Measurements from ENCODE around the gene METAP2. TPM values are rescaled to one million over a fixed set of nuclear protein-coding genes. Genes with fewer than 3 reads are reported as not detected.
A peak's percentile ranks its signal among the peaks of the same experiment; 100 is the strongest.

Gene METAP2
- total and polyA plus RNA-seq, 2 donors (not counting 3 experiments of a cell fraction or from before 2014, with no cell fraction given), result 28.5 to 105 TPM

- Histone ChIP-seq H3K27ac (ENCODE audit: insufficient read depth, low read depth, low read length) (no peak overlapping the region), H4K20me1 (replicated peaks; ENCODE audit: control insufficient read depth, extremely low read depth, insufficient read depth, low read length) (no peaks in the 10 kb centered on the region), H3K9me3 (replicated peaks; ENCODE audit: control insufficient read depth, insufficient read depth, low read length) (peaks cover 2% of the 10 kb centered on the region), H2AFZ (ENCODE audit: low read depth, low read length) (peak overlapping the region; percentile 96), H3K9me1 (replicated peaks; ENCODE audit: control insufficient read depth, extremely low read depth, insufficient read depth, low read length) (no peaks in the 10 kb centered on the region), H3K9ac (replicated peaks; ENCODE audit: extremely low read depth, insufficient read depth, low read length) (peak overlapping the region; percentile 58), H3K4me2 (ENCODE audit: insufficient read depth, low read length) (peak overlapping the region; percentile 87), H3K79me2 (ENCODE audit: control insufficient read depth, insufficient read depth, low read length) (no peaks in the 10 kb centered on the region), H3K36me3 (ENCODE audit: control insufficient read depth in 2 of 2, extremely low read depth in 1 of 2, insufficient read depth in 2 of 2, low read length in 2 of 2) (no peaks in the 10 kb centered on the region), H3K4me1 (ENCODE audit: control insufficient read depth, extremely low read depth, insufficient read depth, low read length) (peaks cover 19% of the 10 kb centered on the region), H3K27me3 (ENCODE audit: control insufficient read depth in 2 of 2, insufficient read depth in 2 of 2, low read length in 2 of 2) (peaks cover 8 to 14% of the 10 kb centered on the region in 2 experiments), H3K4me3 (replicated peaks in 1 of 3; ENCODE audit: insufficient read depth in 1 of 3, low read depth in 1 of 3, low read length in 3 of 3) (peak overlapping the region; percentile 48 to 69 (median 58))
- dilution Hi-C loops (cut with MboI; ENCODE audit: extremely low pct_ligation_motif_present, low sequenced_read_pairs) (no loop called here), intact Hi-C loops (cut with micrococcal nuclease) (no loop called here)
- FAIRE-seq (no peak), DNase-seq (ENCODE audit: low read depth, low spot score) (peak; percentile 32)
- BruUV-seq (replicated peaks), result no TSS peak
- POLR2A ChIA-PET, result no interaction called here
- CTCF ChIA-PET, result interaction anchor here (0.6 to 1.8 kb wide), 4 partner anchors 14 to 356 kb away, joined by 3 to 10 read pairs (median 5); no protein-coding TSS in a partner anchor
- TF ChIP-seq EZH2 (IDR thresholded peaks at IDR 0.05; ENCODE audit: borderline replicate concordance, low read depth, low read length, severe bottlenecking), result peak; percentile 29
- TF ChIP-seq MYC (IDR thresholded peaks at IDR 0.05; ENCODE audit: low read depth, low read length), result no peak
These were observed 74.1 kb downstream of the METAP2 start for GRCh38 chr12:95548056-95548538.

- dilution Hi-C loops (cut with MboI; ENCODE audit: extremely low pct_ligation_motif_present, low sequenced_read_pairs), result no loop called here
- Histone ChIP-seq H3K4me3 (replicated peaks in 1 of 3; ENCODE audit: insufficient read depth in 1 of 3, low read depth in 1 of 3, low read length in 3 of 3) (peak overlapping the region; percentile 48 to 69 (median 58)), H3K4me2 (ENCODE audit: insufficient read depth, low read length) (peak overlapping the region; percentile 87), H3K9ac (replicated peaks; ENCODE audit: extremely low read depth, insufficient read depth, low read length) (peak overlapping the region; percentile 58), H4K20me1 (replicated peaks; ENCODE audit: control insufficient read depth, extremely low read depth, insufficient read depth, low read length) (no peaks in the 10 kb centered on the region), H3K27me3 (ENCODE audit: control insufficient read depth in 2 of 2, insufficient read depth in 2 of 2, low read length in 2 of 2) (peaks cover 9 to 14% of the 10 kb centered on the region in 2 experiments), H3K79me2 (ENCODE audit: control insufficient read depth, insufficient read depth, low read length) (no peaks in the 10 kb centered on the region), H2AFZ (ENCODE audit: low read depth, low read length) (peak overlapping the region; percentile 96), H3K36me3 (ENCODE audit: control insufficient read depth in 2 of 2, extremely low read depth in 1 of 2, insufficient read depth in 2 of 2, low read length in 2 of 2) (no peaks in the 10 kb centered on the region), H3K9me3 (replicated peaks; ENCODE audit: control insufficient read depth, insufficient read depth, low read length) (peaks cover 2% of the 10 kb centered on the region), H3K4me1 (ENCODE audit: control insufficient read depth, extremely low read depth, insufficient read depth, low read length) (peaks cover 19% of the 10 kb centered on the region), H3K9me1 (replicated peaks; ENCODE audit: control insufficient read depth, extremely low read depth, insufficient read depth, low read length) (no peaks in the 10 kb centered on the region), H3K27ac (ENCODE audit: insufficient read depth, low read depth, low read length) (no peak overlapping the region)
- TF ChIP-seq, protein P1, sequence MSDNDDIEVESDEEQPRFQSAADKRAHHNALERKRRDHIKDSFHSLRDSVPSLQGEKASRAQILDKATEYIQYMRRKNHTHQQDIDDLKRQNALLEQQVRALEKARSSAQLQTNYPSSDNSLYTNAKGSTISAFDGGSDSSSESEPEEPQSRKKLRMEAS (IDR thresholded peaks at IDR 0.05; ENCODE audit: insufficient read depth, insufficient read length), result no peak
- TF ChIP-seq POLR2A (IDR thresholded peaks at IDR 0.05; ENCODE audit: low read depth, low read length), result peak; percentile 21
- TF ChIP-seq JUN (IDR thresholded peaks at IDR 0.05; ENCODE audit: borderline replicate concordance, insufficient read depth, insufficient read length, low read depth), result no peak
- no peak for TF ChIP-seq GATA2 (IDR thresholded peaks at IDR 0.05; ENCODE audit: insufficient read depth, insufficient read length, low read depth, low read length)
- CTCF ChIA-PET, result interaction anchor here (1.0 to 1.4 kb wide), 2 partner anchors 17 to 26 kb away, joined by 3 to 7 read pairs; no protein-coding TSS in a partner anchor
- intact Hi-C loops (cut with micrococcal nuclease), result no loop called here
- DNase-seq (ENCODE audit: low read depth, low spot score) (peak; percentile 49), FAIRE-seq (no peak)
- BruUV-seq (replicated peaks), result TSS peak; percentile 19
- POLR2A ChIA-PET, result no interaction called here
These were observed 74.8 kb downstream of the METAP2 start for GRCh38 chr12:95548539-95549391.

Data from endothelial cell of umbilical vein (primary cell).